OCI-LY1 (cell line): ENCODE measurements around the gene FAXDC2.

ENCODE experiments used
- EZH2 ChIP-seq: fragments of 200-600 bp; sonication (generic), shearing (Covaris generic); IDR thresholded peaks from 2 replicates; pipeline ENCODE4 v1.8.0; 2017; ENCODE audit warnings: borderline replicate concordance, mixed run types, mild to moderate bottlenecking, antibody characterized with exemption, low read length, moderate library complexity, mixed read lengths
- TF ChIP-seq, protein P1 (sequence below): fragments of 200-600 bp; sonication (generic), shearing (Covaris generic); IDR thresholded peaks from 2 replicates; pipeline ENCODE4 v1.5.1; 2017; ENCODE audit warnings: mild to moderate bottlenecking, antibody characterized with exemption, low read length, moderate library complexity, mixed read lengths

GRCh38 chr5:154779105-154779504 is 71.3 kb downstream of the FAXDC2 start:
- TF ChIP-seq, protein P1, sequence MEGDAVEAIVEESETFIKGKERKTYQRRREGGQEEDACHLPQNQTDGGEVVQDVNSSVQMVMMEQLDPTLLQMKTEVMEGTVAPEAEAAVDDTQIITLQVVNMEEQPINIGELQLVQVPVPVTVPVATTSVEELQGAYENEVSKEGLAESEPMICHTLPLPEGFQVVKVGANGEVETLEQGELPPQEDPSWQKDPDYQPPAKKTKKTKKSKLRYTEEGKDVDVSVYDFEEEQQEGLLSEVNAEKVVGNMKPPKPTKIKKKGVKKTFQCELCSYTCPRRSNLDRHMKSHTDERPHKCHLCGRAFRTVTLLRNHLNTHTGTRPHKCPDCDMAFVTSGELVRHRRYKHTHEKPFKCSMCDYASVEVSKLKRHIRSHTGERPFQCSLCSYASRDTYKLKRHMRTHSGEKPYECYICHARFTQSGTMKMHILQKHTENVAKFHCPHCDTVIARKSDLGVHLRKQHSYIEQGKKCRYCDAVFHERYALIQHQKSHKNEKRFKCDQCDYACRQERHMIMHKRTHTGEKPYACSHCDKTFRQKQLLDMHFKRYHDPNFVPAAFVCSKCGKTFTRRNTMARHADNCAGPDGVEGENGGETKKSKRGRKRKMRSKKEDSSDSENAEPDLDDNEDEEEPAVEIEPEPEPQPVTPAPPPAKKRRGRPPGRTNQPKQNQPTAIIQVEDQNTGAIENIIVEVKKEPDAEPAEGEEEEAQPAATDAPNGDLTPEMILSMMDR, result no peak
- TF ChIP-seq EZH2, result no peak
